ENCODE data around the gene TSPOAP1. TPM values are rescaled to one million over a fixed set of nuclear protein-coding genes. Genes with fewer than 3 reads are reported as not detected.

The TSPOAP1 gene
- total and polyA plus RNA-seq, 10 of the 15 experiments (the other 5 are each of a cell fraction or from before 2014, with no cell fraction given) = 0.58 to 16.4 (median 4.2) TPM; not detected in 1

- TF ChIP-seq ZBTB11 (CRISPR knock-in tag; IDR thresholded peaks at IDR 0.05) (no peak), PRDM15 (CRISPR knock-in tag; IDR thresholded peaks at IDR 0.05) (no peak), CREB1 (IDR thresholded peaks at IDR 0.05; ENCODE audit: low read depth) (no peak), SPI1 (IDR thresholded peaks at IDR 0.05; ENCODE audit: borderline replicate concordance, insufficient read depth, low read depth, low read length) (no peak), ZNF687 (IDR thresholded peaks at IDR 0.05) (peak; percentile 31; the same call in 1 of the 2 replicates), FOXK2 (IDR thresholded peaks at IDR 0.05) (no peak), SIN3A (IDR thresholded peaks at IDR 0.05; ENCODE audit: low read depth, low read length) (no peak), KAT2A (conservative IDR thresholded peaks at IDR 0.05; ENCODE audit: control insufficient read depth, low read depth, low read length) (no peak), NRF1 (conservative IDR thresholded peaks at IDR 0.05; ENCODE audit: low read depth, low read length) (no peak), CBX5 (IDR thresholded peaks at IDR 0.05; ENCODE audit: low read depth) (no peak), POLR2A (IDR thresholded peaks at IDR 0.05; ENCODE audit: low read depth, low read length) (peak; percentile 22; the same call in 1 of the 2 replicates), TCF3 (IDR thresholded peaks at IDR 0.05; ENCODE audit: borderline replicate concordance, insufficient read depth, low read depth, low read length) (no peak), USF1 (IDR thresholded peaks at IDR 0.05; ENCODE audit: borderline replicate concordance, extremely low read length, insufficient read depth, low read depth, low read length) (no peak), RCOR1 (conservative IDR thresholded peaks at IDR 0.05; ENCODE audit: low read depth, low read length) (no peak), RBBP5 (conservative IDR thresholded peaks at IDR 0.05) (no peak), POLR2AphosphoS5 (IDR thresholded peaks at IDR 0.05; ENCODE audit: low read length) (no peak), ETV6 (conservative IDR thresholded peaks at IDR 0.05 in 1 of 2, IDR thresholded peaks at IDR 0.05 in 1 of 2; ENCODE audit: borderline replicate concordance in 1 of 2, low read depth in 1 of 2) (0 out of 4 replicates have a peak, but pooled peaks of 1 of the 2 experiments have one; percentile 20)
Measured at GRCh38 chr17:58317421-58318064, 11.1 kb downstream of the TSPOAP1 start (continued).

Data from GM12878 (cell line).